SK-N-SH (cell line): ENCODE data around the gene ACBD6. TPM values are rescaled to one million over a fixed set of nuclear protein-coding genes. Genes with fewer than 3 reads are reported as not detected.

Source experiments
- CTCF ChIA-PET: fragments of 300-600, 350-600 bp; formaldehyde crosslinking; extraction: SDS; loops from one replicate; lab custom pipeline; 2021; lab: Yijun Ruan, JAX
- POLR2A ChIA-PET: fragments of 350-600 bp; sonication (Branson Sonifier 250); formaldehyde crosslinking; extraction: SDS; loops from one replicate; lab custom pipeline; 2020; ENCODE audit warnings: antibody characterized with exemption, inconsistent platforms; lab: Yijun Ruan, JAX
- DNase-seq: peaks from one replicate; pipeline ENCODE4 v3.0.0; 2012
- H2AFZ ChIP-seq: fragments of 200-600 bp; sonication (generic); 2 replicates; pipeline ENCODE4 v1.8.1; 2016; ENCODE audit warnings: antibody characterized with exemption, mild to moderate bottlenecking, low read depth
- H3F3A ChIP-seq: fragments of 200-600 bp; sonication (generic); replicated peaks from 2 replicates; pipeline ENCODE3; 2016; ENCODE audit warnings: antibody characterized with exemption, mild to moderate bottlenecking; ENCODE audit not compliant: insufficient read depth
- H3K27ac ChIP-seq, 2 experiments: fragments of 200-500 bp in 1 of 2; fragments of 200-600 bp in 1 of 2; sonication (Bioruptor generic) in 1 of 2; sonication (generic), shearing (Covaris generic) in 1 of 2; 2 replicates each; pipeline versions ENCODE4 v1.5.1 to v1.6.1; 2014 to 2016; ENCODE audit warnings: low read depth in 2 of 2, inconsistent platforms in 1 of 2, low read length in 1 of 2, mild to moderate bottlenecking in 1 of 2, mixed read lengths in 1 of 2
- H3K27me3 ChIP-seq: fragments of 200-600 bp; sonication (generic), shearing (Covaris generic); 2 replicates; pipeline ENCODE4 v1.6.1; 2016; ENCODE audit warnings: mixed run types; ENCODE audit not compliant: insufficient read depth
- H3K36me3 ChIP-seq, 2 experiments: fragments of 200-500 bp in 1 of 2; fragments of 200-600 bp in 1 of 2; sonication (Bioruptor generic) in 1 of 2; sonication (generic) in 1 of 2; replicated peaks in 1 of 2; 2 replicates each; pipeline versions ENCODE3 to v1.5.1; 2014 to 2016; ENCODE audit warnings: low read length in 1 of 2, mild to moderate bottlenecking in 1 of 2; ENCODE audit not compliant: insufficient read depth in 2 of 2, control insufficient read depth in 1 of 2
- H3K4me1 ChIP-seq, 2 experiments: fragments of 200-500 bp in 1 of 2; fragments of 200-600 bp in 1 of 2; sonication (Bioruptor generic) in 1 of 2; sonication (generic), shearing (Covaris generic) in 1 of 2; 2 replicates each; pipeline versions ENCODE4 v1.5.1 to v1.6.1; 2014 to 2016; ENCODE audit warnings: low read depth in 1 of 2, low read length in 1 of 2, mixed run types in 1 of 2; ENCODE audit not compliant: insufficient read depth in 2 of 2, control insufficient read depth in 1 of 2
- H3K4me2 ChIP-seq: fragments of 200-600 bp; sonication (generic), shearing (Covaris generic); 2 replicates; pipeline ENCODE4 v1.6.1; 2017; ENCODE audit warnings: mixed run types
- H3K4me3 ChIP-seq, 2 experiments: fragments of 200-500 bp in 1 of 2; fragments of 200-600 bp in 1 of 2; sonication (Bioruptor generic) in 1 of 2; sonication (generic), shearing (Covaris generic) in 1 of 2; 2 replicates each; pipeline versions ENCODE4 v1.5.1 to v1.8.1; 2014 to 2016; ENCODE audit warnings: low read depth in 2 of 2, inconsistent platforms in 1 of 2, low read length in 1 of 2, mild to moderate bottlenecking in 1 of 2, mixed read lengths in 1 of 2, moderate library complexity in 1 of 2
- H3K79me2 ChIP-seq: fragments of 200-600 bp; sonication (generic); 2 replicates; pipeline ENCODE4 v1.8.1; 2017; ENCODE audit warnings: mild to moderate bottlenecking; ENCODE audit not compliant: insufficient read depth
- H3K9ac ChIP-seq: fragments of 200-600 bp; sonication (generic); 2 replicates; pipeline ENCODE4 v1.6.1; 2017; ENCODE audit warnings: mixed run types
- H3K9me2 ChIP-seq: fragments of 200-600 bp; sonication (generic); 2 replicates; pipeline ENCODE4 v1.6.1; 2017; ENCODE audit warnings: mixed run types
- H3K9me3 ChIP-seq: fragments of 200-600 bp; sonication (generic); 2 replicates; pipeline ENCODE4 v1.6.1; 2017; ENCODE audit warnings: mixed run types, mild to moderate bottlenecking, moderate library complexity
- H4K20me1 ChIP-seq: fragments of 200-600 bp; sonication (generic); 2 replicates; pipeline ENCODE4 v1.6.1; 2017; ENCODE audit warnings: mild to moderate bottlenecking, mixed run types; ENCODE audit not compliant: insufficient read depth
- CHD2 ChIP-seq: fragments of 150-350 bp; IDR thresholded peaks from 2 replicates; pipeline ENCODE4 v1.6.1; 2018; ENCODE audit warnings: low read length; ENCODE audit not compliant: partially characterized antibody
- ELF1 ChIP-seq: IDR thresholded peaks from 2 replicates; pipeline ENCODE4 v1.4.0; 2012
- EZH2phosphoT487 ChIP-seq: fragments of 200-600 bp; sonication (generic); IDR thresholded peaks from 2 replicates; pipeline ENCODE4 v1.6.1; 2017; ENCODE audit warnings: low read depth, mixed run types, mild to moderate bottlenecking, antibody characterized with exemption, moderate library complexity, borderline replicate concordance
- FOXJ3 ChIP-seq: sonication (generic); formaldehyde crosslinking; IDR thresholded peaks from 2 replicates; pipeline ENCODE4 v1.5.1; 2020; ENCODE audit warnings: mild to moderate bottlenecking, missing genetic modification reagents
- FOXM1 ChIP-seq: IDR thresholded peaks from 2 replicates; pipeline ENCODE4 v1.4.0; 2012; ENCODE audit warnings: low read depth, mild to moderate bottlenecking
- GABPA ChIP-seq: IDR thresholded peaks from 2 replicates; pipeline ENCODE4 v1.4.0; 2012; ENCODE audit warnings: low read depth, mild to moderate bottlenecking
- MEF2A ChIP-seq: IDR thresholded peaks from 2 replicates; pipeline ENCODE4 v1.4.0; 2012; ENCODE audit warnings: low read depth, borderline replicate concordance
- NFIC ChIP-seq: IDR thresholded peaks from 2 replicates; pipeline ENCODE4 v1.4.0; 2012; ENCODE audit warnings: borderline replicate concordance
- NRF1 ChIP-seq: IDR thresholded peaks from 2 replicates; pipeline ENCODE4 v1.6.1; 2012; ENCODE audit warnings: low read depth, mild to moderate bottlenecking, low read length
- PBX3 ChIP-seq: IDR thresholded peaks from 2 replicates; pipeline ENCODE4; 2012
- POLR2AphosphoS5 ChIP-seq: IDR thresholded peaks from 2 replicates; pipeline ENCODE4 v1.6.1; 2012; ENCODE audit warnings: low read depth, low read length
- RAD21 ChIP-seq: IDR thresholded peaks from 2 replicates; pipeline ENCODE4 v1.6.1; 2012; ENCODE audit warnings: mild to moderate bottlenecking, low read length
- RCOR1 ChIP-seq: fragments of 150-350 bp; IDR thresholded peaks from 2 replicates; pipeline ENCODE4 v1.6.1; 2017; ENCODE audit warnings: antibody characterized with exemption, low read length
- REST ChIP-seq: IDR thresholded peaks from 2 replicates; pipeline ENCODE4 v1.6.1; 2012; ENCODE audit warnings: mild to moderate bottlenecking, low read depth, low read length, moderate library complexity
- RFX5 ChIP-seq: IDR thresholded peaks from 2 replicates; pipeline ENCODE4 v1.6.1; 2012; ENCODE audit warnings: mild to moderate bottlenecking, improper control_type of control experiment, low read length
- RXRA ChIP-seq: IDR thresholded peaks from 2 replicates; pipeline ENCODE4 v1.4.0; 2012; ENCODE audit warnings: low read depth, mild to moderate bottlenecking, borderline replicate concordance
- SIN3A ChIP-seq: IDR thresholded peaks from 2 replicates; pipeline ENCODE4 v1.6.1; 2012; ENCODE audit warnings: low read depth, mild to moderate bottlenecking, low read length, moderate library complexity, borderline replicate concordance
- TEAD4 ChIP-seq: IDR thresholded peaks from 2 replicates; pipeline ENCODE4 v1.4.0; 2012; ENCODE audit warnings: mild to moderate bottlenecking, borderline replicate concordance; ENCODE audit not compliant: insufficient read depth
- YY1 ChIP-seq: IDR thresholded peaks from 2 replicates; pipeline ENCODE4 v1.4.0; 2012; ENCODE audit warnings: low read depth, mild to moderate bottlenecking
- WGBS: methylation state at CpG from one replicate; pipeline ENCODE4 v1.1.6; 2017; ENCODE audit warnings: low lambda C conversion rate; 5-methylcytosine and 5-hydroxymethylcytosine counted together
- polyA plus RNA-seq, 3 experiments: library from polyadenylated mRNA; depleted of rRNA; stranded (reverse); fragments of >200 nt; gene quantifications; 2 replicates each; pipeline ENCODE4 v1.2.3, GENCODE V29; 2012
- TF ChIP-seq, protein P1 (sequence below): IDR thresholded peaks from 2 replicates; pipeline ENCODE4 v1.4.0; 2012; ENCODE audit warnings: low read depth, borderline replicate concordance

Gene ACBD6
- polyA plus RNA-seq, 1 of the 3 experiments (the other 2 are of a cell fraction): 60.9 TPM

DNA sequence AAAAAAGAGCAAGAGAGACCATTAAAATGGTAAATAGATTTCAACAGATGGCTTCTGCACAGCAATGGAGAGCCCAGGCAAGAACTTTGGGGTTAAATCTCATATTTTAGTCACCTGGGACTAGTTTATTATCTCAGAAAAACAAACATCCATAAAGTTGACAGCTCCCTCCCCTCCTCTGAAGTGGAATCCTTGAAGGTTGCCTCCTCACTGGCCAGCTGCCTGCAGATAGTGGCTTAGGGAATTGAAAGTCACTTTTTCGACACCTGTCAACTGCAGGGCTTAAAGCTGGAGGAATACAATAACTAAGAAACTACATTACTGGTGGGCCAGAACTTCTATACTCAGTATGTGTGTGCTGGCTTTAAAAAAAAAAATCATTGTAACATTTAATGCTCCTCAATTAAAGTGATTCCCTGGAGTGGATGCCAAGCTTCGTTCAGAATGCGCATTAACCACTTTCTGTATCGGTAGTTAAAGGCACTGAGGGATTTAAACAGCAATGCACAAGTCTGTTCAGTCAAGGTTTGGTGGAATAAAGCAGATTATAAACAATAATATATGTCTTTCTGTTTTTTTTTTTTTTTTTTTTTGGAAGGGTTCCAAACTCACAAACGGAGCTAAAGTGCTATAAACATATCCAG is 219.9 kb downstream of the ACBD6 start:
- no peak for DNase-seq
- Histone ChIP-seq H2AFZ (no peak overlapping the region), H4K20me1 (no peaks in the 10 kb centered on the region), H3K9ac (no peak overlapping the region), H3K4me3 (no peak overlapping the region), H3K4me1 (peaks cover 0 to 12% of the 10 kb centered on the region in 2 experiments; a peak in 2 of 4 replicates), H3K36me3 (peaks cover 20 to 50% of the 10 kb centered on the region in 2 experiments), H3K79me2 (no peaks in the 10 kb centered on the region), H3K27me3 (no peaks in the 10 kb centered on the region), H3K4me2 (no peak overlapping the region), H3K9me3 (no peaks in the 10 kb centered on the region), H3K27ac (no peak overlapping the region), H3K9me2 (no peaks in the 10 kb centered on the region), H3F3A (no peaks in the 10 kb centered on the region)
- CTCF ChIA-PET: interaction anchor here (0.6 to 1.1 kb wide), 3 partner anchors 141 to 200 kb away, joined by 3 to 4 read pairs (median 3); no protein-coding TSS in a partner anchor
- no peak for TF ChIP-seq RCOR1
- no peak for TF ChIP-seq EZH2phosphoT487
- TF ChIP-seq RAD21: no peak
- TF ChIP-seq FOXJ3 (CRISPR knock-in tag): no peak
- TF ChIP-seq NRF1: no peak
- no peak for TF ChIP-seq CHD2
- no peak for TF ChIP-seq YY1
- TF ChIP-seq SIN3A: no peak
- TF ChIP-seq POLR2AphosphoS5: no peak
- TF ChIP-seq RXRA: no peak
- no peak for TF ChIP-seq FOXM1
- no peak for TF ChIP-seq ELF1
- TF ChIP-seq TEAD4: no peak
- TF ChIP-seq, protein P1, sequence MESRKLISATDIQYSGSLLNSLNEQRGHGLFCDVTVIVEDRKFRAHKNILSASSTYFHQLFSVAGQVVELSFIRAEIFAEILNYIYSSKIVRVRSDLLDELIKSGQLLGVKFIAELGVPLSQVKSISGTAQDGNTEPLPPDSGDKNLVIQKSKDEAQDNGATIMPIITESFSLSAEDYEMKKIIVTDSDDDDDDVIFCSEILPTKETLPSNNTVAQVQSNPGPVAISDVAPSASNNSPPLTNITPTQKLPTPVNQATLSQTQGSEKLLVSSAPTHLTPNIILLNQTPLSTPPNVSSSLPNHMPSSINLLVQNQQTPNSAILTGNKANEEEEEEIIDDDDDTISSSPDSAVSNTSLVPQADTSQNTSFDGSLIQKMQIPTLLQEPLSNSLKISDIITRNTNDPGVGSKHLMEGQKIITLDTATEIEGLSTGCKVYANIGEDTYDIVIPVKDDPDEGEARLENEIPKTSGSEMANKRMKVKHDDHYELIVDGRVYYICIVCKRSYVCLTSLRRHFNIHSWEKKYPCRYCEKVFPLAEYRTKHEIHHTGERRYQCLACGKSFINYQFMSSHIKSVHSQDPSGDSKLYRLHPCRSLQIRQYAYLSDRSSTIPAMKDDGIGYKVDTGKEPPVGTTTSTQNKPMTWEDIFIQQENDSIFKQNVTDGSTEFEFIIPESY: no peak
- no peak for TF ChIP-seq GABPA
- TF ChIP-seq RFX5: no peak
- no peak for TF ChIP-seq PBX3
- no peak for TF ChIP-seq MEF2A
- no peak for TF ChIP-seq NFIC
- no peak for TF ChIP-seq REST
- POLR2A ChIA-PET: no interaction called here
- WGBS: 93% methylated on average over 5 of the region's 5 CpGs
